MM.1S (cell line): ENCODE measurements around the gene NEDD4L.

Experiments used
- DNase-seq: peaks from one replicate; pipeline ENCODE4 v3.0.0-alpha.2; 2015
- H2AFZ ChIP-seq: fragments of 300-600 bp; sonication (generic); 2 replicates; pipeline ENCODE4 v1.6.0; 2016; ENCODE audit warnings: antibody characterized with exemption, low read length
- H3F3A ChIP-seq: fragments of 300-600 bp; sonication (generic); 2 replicates; pipeline ENCODE4 v1.6.1; 2016; ENCODE audit warnings: mild to moderate bottlenecking, antibody characterized with exemption, low read length, moderate library complexity, mixed read lengths; ENCODE audit not compliant: insufficient read depth
- H3K27ac ChIP-seq: fragments of 300-600 bp; sonication (generic); 2 replicates; pipeline ENCODE4 v1.5.1; 2016; ENCODE audit warnings: mild to moderate bottlenecking, low read length
- H3K27me3 ChIP-seq: fragments of 300-600 bp; sonication (generic); replicated peaks from 2 replicates; pipeline ENCODE4 v1.6.0; 2016; ENCODE audit warnings: low read length; ENCODE audit not compliant: insufficient read depth
- H3K36me3 ChIP-seq: fragments of 300-600 bp; sonication (generic); replicated peaks from 2 replicates; pipeline ENCODE4 v1.6.1; 2016; ENCODE audit warnings: mild to moderate bottlenecking, low read length, mixed read lengths; ENCODE audit not compliant: insufficient read depth
- H3K4me1 ChIP-seq: fragments of 300-600 bp; sonication (generic); 2 replicates; pipeline ENCODE4 v1.6.1; 2016; ENCODE audit warnings: low read length, mixed read lengths
- H3K4me2 ChIP-seq: fragments of 300-600 bp; sonication (generic); 2 replicates; pipeline ENCODE4 v1.6.0; 2016; ENCODE audit warnings: low read depth, low read length
- H3K4me3 ChIP-seq: fragments of 300-600 bp; sonication (generic); 2 replicates; pipeline ENCODE4 v1.5.1; 2016; ENCODE audit warnings: low read length, mixed read lengths
- H3K79me2 ChIP-seq: fragments of 300-600 bp; sonication (generic); 2 replicates; pipeline ENCODE4 v1.6.1; 2016; ENCODE audit warnings: mixed run types, low read length, mixed read lengths
- H3K9ac ChIP-seq: fragments of 300-600 bp; sonication (generic); 2 replicates; pipeline ENCODE4 v1.6.1; 2016; ENCODE audit warnings: low read length, mixed read lengths
- H3K9me2 ChIP-seq: fragments of 300-600 bp; sonication (generic); replicated peaks from 2 replicates; pipeline ENCODE4 v1.6.1; 2016; ENCODE audit warnings: mild to moderate bottlenecking, low read length, mixed read lengths; ENCODE audit not compliant: insufficient read depth
- H3K9me3 ChIP-seq: fragments of 300-600 bp; sonication (generic); replicated peaks from 2 replicates; pipeline ENCODE4 v1.6.1; 2016; ENCODE audit warnings: mild to moderate bottlenecking, low read length, mixed read lengths; ENCODE audit not compliant: insufficient read depth
- H4K20me1 ChIP-seq: fragments of 300-600 bp; sonication (generic); 2 replicates; pipeline ENCODE4 v1.6.1; 2016; ENCODE audit warnings: mild to moderate bottlenecking, low read length, moderate library complexity, mixed read lengths; ENCODE audit not compliant: insufficient read depth
- CTCF ChIP-seq: fragments of 300-600 bp; sonication (generic); IDR thresholded peaks from 2 replicates; pipeline ENCODE4 v1.5.1; 2016; ENCODE audit warnings: antibody characterized with exemption, low read length, mixed read lengths
- EZH2 ChIP-seq: fragments of 300-600 bp; sonication (generic); optimal IDR thresholded peaks from 2 replicates; pipeline ENCODE3; 2017; ENCODE audit warnings: low read depth, mild to moderate bottlenecking, antibody characterized with exemption, low read length, mixed read lengths
- EZH2phosphoT487 ChIP-seq: fragments of 300-600 bp; sonication (generic); IDR thresholded peaks from 2 replicates; pipeline ENCODE4 v1.6.1; 2018; ENCODE audit warnings: antibody characterized with exemption, low read length

Gene NEDD4L

DNA sequence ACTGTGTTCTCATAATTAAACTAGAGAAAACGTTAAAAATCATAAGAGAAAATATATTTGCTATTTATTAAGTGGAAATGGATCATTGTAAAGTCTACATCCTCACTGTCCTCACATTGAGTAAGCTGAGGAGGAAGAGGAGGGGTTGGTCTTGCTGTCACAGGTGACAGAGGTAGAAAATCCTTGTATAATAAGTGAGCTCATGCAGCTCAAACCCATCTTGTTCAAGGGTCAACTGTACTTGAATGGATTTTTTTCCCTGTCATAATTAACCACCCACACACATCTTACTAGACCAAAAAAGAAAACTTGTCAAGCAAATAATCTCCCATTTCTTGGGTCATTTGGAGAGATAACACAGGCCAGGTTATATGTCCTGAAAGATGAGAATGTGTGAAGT, 231.2 kb downstream of the NEDD4L start:
- Histone ChIP-seq H3K9me2 (no peaks in the 10 kb centered on the region), H3K36me3 (no peaks in the 10 kb centered on the region), H2AFZ (no peak overlapping the region), H3K9ac (no peak overlapping the region), H3K27ac (no peak overlapping the region), H3K9me3 (no peaks in the 10 kb centered on the region), H3K4me3 (no peak overlapping the region), H3K4me2 (no peak overlapping the region), H3F3A (no peaks in the 10 kb centered on the region), H3K79me2 (no peaks in the 10 kb centered on the region), H3K27me3 (no peaks in the 10 kb centered on the region), H3K4me1 (peaks cover 21% of the 10 kb centered on the region), H4K20me1 (no peaks in the 10 kb centered on the region)
- TF ChIP-seq EZH2 = no peak
- no peak for TF ChIP-seq CTCF
- TF ChIP-seq EZH2phosphoT487 = no peak
- DNase-seq = no peak

GRCh38 chr18:58276789-58277739, 233.0 kb downstream of the NEDD4L start:
- Histone ChIP-seq H3K79me2 (no peaks in the 10 kb centered on the region), H4K20me1 (no peaks in the 10 kb centered on the region), H3K9me3 (no peaks in the 10 kb centered on the region), H3K36me3 (no peaks in the 10 kb centered on the region), H3K4me1 (peaks cover 8% of the 10 kb centered on the region), H3K9me2 (no peaks in the 10 kb centered on the region), H3K27ac (no peak overlapping the region), H3K4me3 (no peak overlapping the region), H3F3A (no peaks in the 10 kb centered on the region), H3K27me3 (no peaks in the 10 kb centered on the region), H3K9ac (no peak overlapping the region), H3K4me2 (no peak overlapping the region), H2AFZ (no peak overlapping the region)
- DNase-seq = no peak
- TF ChIP-seq EZH2 (no peak), EZH2phosphoT487 (no peak), CTCF (no peak)

DNA sequence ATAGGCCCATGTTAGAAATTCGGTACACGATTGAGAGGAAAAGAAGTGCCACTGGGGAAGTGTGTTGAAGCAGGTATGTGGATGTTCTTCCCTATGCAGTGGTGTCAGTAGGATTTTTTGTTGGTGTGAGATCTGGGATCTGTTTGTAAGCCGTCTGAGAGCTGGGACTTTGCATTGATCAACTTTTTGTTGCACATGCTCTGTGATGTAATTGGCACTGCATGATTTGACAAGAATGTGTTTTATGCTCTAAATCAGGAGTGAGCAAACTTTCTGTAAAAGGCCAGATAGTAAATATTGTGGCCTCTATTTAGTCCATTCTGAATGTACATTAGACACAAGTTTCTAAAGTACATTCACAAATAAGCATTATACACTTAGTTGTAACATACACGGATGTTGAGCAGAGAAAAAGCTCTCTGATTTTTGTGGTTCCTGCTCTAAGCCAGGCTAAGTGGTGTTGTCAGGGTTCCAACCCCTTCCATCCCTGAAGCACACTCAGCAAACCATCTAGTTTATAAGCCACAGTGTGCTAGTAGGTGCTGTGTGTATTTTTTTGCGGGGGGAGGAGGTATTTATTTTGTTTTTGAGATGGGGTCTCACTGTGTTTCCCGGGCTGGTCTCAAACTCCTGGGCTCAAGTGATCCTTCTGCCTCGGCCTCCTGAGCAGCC, 235.6 kb downstream of the NEDD4L start:
- no peak overlapping the region for H3K9ac ChIP-seq
- H3F3A ChIP-seq = no peaks in the 10 kb centered on the region
- H3K4me2 ChIP-seq = no peak overlapping the region
- no peaks in the 10 kb centered on the region for H4K20me1 ChIP-seq
- H3K9me2 ChIP-seq = no peaks in the 10 kb centered on the region
- no peak overlapping the region for H3K27ac ChIP-seq
- no peaks in the 10 kb centered on the region for H3K36me3 ChIP-seq
- no peaks in the 10 kb centered on the region for H3K79me2 ChIP-seq
- H3K4me3 ChIP-seq = no peak overlapping the region
- H2AFZ ChIP-seq = no peak overlapping the region
- H3K27me3 ChIP-seq = no peaks in the 10 kb centered on the region
- TF ChIP-seq EZH2 = no peak
- TF ChIP-seq EZH2phosphoT487 = no peak
- TF ChIP-seq CTCF = no peak
- no peak for DNase-seq
- no peaks in the 10 kb centered on the region for H3K9me3 ChIP-seq
- no peaks in the 10 kb centered on the region for H3K4me1 ChIP-seq
